Measurements from ENCODE around the gene RBPJ.

RBPJ gene

DNA sequence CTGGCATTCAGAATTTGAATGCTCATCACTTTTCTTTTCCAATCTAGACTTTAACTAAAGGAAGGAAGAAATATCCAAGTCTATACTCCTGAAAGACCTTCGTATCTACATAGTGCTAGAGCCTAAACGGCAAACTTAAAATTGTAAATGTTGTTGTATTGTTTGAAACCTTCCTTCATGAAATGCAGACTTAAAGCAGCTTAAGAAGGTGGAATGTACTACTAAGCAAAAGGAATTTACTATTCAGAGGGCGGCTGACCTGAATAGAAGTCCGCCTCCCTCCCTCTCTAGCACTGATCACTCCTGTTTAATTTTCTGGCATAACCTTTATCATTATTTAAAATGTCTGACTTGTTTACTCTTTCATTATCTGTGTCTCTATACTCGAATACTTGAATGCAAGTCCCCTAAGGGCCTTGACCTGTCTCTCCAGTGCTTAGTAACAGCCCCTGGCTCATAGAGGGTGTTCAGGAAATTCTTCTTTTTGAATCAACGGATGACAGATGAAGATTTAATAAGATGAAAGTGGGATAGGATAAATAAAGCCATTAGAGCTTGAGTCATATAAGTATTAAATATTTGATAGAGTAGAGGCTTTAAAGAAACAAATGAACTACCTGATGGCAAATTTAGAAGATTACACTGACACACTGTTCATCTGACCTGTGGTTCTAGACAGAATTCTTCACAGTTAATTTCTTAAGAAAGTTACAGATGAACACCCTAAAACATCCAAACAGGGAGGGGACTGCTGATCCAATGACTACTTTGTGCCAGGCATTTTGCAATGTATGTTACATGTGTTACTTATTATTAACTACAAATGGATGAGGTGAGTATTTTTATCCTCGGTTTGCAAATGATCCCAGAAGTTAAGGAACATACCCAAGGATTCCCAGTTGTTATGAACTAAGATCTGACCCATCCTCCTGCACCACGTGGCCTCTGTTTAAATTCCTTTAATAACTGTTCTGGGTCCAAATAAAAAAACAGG is 20.2 kb upstream of the RBPJ start:
- peak; percentile 39 for DNase-seq (ENCODE audit: low read depth)
- no peak overlapping the region for H3K4me3 ChIP-seq (ENCODE audit: low read depth, low read length)
- TF ChIP-seq, protein P1, sequence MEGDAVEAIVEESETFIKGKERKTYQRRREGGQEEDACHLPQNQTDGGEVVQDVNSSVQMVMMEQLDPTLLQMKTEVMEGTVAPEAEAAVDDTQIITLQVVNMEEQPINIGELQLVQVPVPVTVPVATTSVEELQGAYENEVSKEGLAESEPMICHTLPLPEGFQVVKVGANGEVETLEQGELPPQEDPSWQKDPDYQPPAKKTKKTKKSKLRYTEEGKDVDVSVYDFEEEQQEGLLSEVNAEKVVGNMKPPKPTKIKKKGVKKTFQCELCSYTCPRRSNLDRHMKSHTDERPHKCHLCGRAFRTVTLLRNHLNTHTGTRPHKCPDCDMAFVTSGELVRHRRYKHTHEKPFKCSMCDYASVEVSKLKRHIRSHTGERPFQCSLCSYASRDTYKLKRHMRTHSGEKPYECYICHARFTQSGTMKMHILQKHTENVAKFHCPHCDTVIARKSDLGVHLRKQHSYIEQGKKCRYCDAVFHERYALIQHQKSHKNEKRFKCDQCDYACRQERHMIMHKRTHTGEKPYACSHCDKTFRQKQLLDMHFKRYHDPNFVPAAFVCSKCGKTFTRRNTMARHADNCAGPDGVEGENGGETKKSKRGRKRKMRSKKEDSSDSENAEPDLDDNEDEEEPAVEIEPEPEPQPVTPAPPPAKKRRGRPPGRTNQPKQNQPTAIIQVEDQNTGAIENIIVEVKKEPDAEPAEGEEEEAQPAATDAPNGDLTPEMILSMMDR (conservative IDR thresholded peaks at IDR 0.05; ENCODE audit: low read depth, low read length) = no peak

DNA sequence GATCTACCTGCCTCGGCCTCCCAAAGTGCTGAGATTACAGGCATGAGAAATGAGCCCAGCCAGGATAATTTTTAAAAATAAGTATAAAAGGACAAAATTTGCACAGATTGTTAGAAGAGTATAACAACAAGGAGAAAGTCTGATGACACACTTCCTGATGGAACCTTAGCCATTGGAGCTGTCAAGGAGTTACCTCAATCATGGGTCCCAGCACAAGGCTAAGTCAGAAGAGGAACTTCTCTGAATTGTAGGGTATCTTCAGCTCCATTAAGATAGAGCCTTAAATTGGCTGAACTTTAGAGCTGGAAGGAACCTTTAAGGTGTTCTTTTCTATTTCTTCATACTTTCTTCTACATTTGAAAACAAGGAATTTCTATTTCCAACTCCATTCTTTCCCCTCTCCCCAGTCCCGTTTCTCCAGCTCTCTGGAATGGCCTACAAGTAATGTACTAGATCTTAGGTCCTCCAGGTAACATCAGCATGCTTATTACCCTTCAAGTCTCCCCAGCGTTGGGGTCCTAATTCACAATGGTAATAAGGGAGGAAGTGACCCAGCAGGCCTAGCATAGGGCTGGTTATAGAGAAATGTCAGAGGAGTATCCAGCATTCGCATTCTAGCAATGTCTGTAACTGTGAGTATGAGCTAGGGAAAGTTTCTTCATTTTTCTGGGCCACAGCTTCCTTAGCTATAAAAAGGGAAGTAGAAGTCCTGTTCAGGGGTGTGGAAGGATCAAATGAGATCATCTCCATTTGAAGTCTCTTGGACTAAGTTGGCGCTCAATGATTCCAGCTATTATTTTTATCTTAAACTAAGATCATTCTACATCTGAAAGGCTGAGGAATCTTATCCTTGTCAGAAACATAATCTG is 18.5 kb upstream of the RBPJ start:
- TF ChIP-seq, protein P1 (conservative IDR thresholded peaks at IDR 0.05; ENCODE audit: low read depth, low read length) = no peak
- no peak overlapping the region for H3K4me3 ChIP-seq (ENCODE audit: low read depth, low read length)
- no peak for DNase-seq (ENCODE audit: low read depth)

DNA sequence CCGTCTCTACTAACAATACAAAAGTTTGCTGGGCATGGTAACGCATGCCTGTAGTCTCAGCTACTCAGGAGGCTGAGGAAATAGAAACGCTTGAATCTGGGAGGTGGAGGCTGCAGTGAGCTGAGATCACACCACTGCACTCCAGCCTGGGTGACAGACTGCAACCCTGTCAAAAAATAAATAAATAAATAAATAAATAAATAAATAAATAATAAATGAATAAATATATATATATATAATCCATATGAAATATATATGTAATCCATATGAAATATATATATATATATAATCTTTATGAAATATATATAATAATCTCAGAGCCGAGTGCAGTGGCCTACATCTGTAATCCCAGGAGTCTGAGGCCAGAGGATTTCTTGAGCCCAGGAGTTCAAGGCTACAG is 17.8 kb upstream of the RBPJ start:
- TF ChIP-seq, protein P1 (conservative IDR thresholded peaks at IDR 0.05; ENCODE audit: low read depth, low read length) = no peak
- DNase-seq (ENCODE audit: low read depth) = no peak
- H3K4me3 ChIP-seq (ENCODE audit: low read depth, low read length) = no peak overlapping the region

DNA sequence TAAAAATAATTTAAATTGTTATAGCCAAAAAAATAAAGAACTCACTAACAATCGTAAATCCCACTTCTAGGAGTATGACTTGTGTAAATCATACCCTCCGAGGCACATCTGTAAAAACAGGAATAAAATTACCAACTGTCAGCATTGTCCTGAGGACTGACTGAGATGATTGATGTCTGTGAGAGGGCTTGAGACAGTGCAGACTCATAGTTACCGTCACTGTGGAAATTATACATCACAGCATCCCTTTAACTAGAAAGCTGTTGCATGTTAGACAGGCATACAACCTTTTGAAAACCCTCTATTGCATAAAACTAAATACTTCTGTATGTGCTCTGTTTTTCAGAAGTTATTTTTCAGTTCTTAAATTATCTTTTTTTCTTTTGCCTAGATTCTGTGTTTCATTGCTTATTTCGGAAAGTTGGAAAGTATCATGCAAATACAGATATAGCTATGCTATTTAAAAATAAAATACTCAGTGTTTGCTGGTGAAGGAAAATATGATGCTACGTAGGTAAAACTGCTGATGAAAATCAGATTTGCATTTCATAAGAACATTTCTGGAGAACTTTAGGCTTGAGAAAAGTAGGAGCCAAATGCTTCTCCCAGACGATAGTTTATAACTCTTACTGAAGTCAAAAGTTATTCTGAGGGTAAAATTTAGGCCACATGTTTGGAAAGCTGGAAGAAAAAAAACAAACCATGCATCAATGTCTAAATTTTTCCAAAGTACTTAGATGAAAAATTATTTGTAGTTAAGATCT is 13.6 kb upstream of the RBPJ start:
- no peak overlapping the region for H3K4me3 ChIP-seq (ENCODE audit: low read depth, low read length)
- TF ChIP-seq, protein P1 (conservative IDR thresholded peaks at IDR 0.05; ENCODE audit: low read depth, low read length) = no peak
- DNase-seq (ENCODE audit: low read depth) = no peak

DNA sequence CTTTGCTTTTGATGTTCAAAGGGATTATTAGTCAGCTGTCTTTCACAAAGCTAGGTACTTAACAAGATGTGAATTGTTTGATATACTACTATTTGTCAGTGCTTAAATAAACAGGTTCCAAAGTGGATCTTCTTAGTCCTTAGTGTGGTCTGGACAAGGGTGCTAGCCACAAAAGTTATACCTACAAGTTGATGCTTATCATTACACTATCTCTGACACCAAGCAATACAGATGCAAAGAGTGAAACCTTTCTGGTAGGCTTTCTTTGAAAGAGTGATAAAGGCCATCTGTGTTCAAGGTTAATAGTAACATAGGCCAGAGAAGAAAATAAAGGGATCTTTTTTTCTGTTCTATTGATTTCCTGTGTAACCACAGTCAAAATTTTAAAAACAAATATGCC is 12.2 kb upstream of the RBPJ start:
- TF ChIP-seq, protein P1 (conservative IDR thresholded peaks at IDR 0.05; ENCODE audit: low read depth, low read length) = no peak
- DNase-seq (ENCODE audit: low read depth) = no peak
- no peak overlapping the region for H3K4me3 ChIP-seq (ENCODE audit: low read depth, low read length)

DNA sequence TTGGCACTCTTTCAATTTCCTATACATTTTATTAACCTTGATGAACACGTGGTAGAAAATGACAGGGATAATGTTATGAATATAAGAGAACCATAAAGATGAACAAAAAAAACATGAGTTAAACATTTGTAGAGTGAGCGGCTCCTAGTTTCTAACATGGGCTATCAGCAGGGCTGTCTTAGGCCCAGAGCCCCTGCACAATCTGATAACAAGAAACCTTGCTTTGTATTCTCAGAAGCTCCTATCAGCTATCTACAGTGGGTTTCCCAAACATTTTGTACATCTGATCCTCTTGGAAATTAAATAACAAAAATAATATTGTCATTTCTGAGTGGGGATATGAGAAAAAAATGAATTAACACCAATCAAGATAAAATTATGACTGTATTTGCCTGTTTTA is 10.6 kb upstream of the RBPJ start:
- H3K4me3 ChIP-seq (ENCODE audit: low read depth, low read length) = no peak overlapping the region
- TF ChIP-seq, protein P1 (conservative IDR thresholded peaks at IDR 0.05; ENCODE audit: low read depth, low read length) = no peak
- DNase-seq (ENCODE audit: low read depth) = no peak
